Inferior parietal cortex (tissue), 1 donor: ENCODE data around the gene XYLT1.

Source experiments
- DNase-seq: peaks from one replicate; pipeline ENCODE4 v3.0.0-alpha.2; 2016; ENCODE audit errors: extremely low spot score

The XYLT1 gene

DNA sequence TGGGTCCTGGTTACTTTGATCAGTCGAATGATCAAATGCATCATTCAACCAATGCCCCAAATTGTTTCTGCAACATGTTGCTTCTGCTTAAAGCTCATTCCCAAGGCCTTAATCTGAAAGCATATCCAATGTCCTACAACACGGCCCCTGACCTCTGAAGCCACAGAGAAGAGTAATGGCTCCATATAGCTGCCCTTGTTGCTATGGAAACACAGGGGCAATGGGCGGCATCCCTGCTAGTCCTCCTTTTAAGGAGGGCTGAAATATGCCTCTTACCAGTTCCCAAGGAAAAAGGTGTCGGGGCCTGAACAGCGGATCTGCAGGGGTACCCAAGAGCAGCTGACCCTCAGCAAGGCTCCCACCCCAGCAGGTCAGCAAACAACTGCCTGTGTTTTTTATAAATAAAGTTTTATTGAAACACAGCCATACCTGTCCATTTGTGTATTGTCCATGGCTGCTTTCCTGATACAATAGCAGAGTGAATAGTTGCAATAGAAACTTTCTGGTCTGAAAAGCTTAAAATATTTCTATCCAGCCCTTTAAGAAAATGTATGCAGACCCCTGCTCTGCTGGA lies 210.4 kb downstream of the XYLT1 start:
- DNase-seq, result no peak

DNA sequence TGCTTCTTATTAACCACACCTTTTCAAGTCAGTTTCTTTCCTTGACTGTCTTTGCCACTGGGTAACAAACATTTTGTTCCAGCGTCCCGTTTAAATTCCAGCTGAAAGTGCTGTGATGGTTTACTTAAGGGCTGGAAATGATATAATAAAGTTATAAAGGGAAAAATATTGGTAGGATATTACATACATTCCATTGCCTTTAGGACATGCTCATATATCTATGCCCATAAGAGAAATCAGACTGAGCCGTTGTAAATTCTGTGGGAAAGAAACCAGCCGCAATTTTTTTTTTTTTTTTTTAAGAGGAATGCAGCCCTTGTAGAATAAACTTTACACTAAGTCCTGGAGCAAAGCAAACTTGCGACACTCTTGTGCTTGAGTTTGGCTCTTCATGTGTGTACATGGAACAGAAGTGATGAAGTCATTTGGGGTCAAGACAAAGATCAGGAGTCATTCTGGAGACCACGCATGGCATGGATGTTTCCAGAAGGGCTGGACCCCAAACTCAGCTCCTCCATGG lies 210.9 kb downstream of the XYLT1 start:
- no peak for DNase-seq

DNA sequence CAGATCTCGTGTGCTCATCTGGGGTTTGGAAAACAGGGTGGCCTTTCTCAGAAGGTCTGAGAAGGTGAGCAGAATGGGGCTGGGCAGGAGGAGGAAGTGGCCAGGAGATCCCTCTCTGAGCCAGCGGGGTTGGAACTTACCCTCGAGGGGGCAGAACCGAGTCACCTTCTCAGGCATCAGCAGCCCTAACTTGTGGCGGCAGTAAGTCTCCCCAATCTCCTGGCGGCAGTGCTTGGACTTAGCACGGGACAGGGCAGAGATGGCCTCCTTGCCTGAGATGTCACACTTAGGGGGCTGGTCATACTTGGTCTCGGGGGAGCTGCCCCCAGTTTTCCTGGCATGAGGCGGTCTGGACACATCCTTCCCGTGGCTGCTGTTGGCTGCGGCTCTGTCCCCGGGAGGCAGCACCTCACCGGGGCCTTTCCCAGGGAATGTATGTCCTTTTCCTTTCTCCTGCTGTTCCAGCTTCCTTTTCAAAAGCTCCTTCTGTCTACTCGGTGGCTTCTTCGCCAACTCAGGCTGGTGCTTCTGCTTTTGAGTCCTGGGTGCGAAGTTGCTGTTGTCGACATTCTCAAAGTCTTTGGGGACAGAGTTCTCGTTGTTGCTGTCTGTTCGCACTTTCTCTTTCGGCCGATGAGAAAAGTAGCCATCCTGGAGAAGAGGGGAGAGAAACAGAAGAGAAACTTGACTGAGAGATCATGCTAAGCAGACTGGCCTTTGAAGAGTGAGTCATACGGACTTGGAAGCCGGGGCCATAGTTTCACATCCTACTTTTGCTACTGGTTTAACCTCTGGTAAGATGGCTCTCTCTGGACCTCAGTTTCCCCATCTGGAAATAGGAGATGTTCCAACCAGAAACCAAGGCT lies 211.7 kb downstream of the XYLT1 start:
- no peak for DNase-seq

DNA sequence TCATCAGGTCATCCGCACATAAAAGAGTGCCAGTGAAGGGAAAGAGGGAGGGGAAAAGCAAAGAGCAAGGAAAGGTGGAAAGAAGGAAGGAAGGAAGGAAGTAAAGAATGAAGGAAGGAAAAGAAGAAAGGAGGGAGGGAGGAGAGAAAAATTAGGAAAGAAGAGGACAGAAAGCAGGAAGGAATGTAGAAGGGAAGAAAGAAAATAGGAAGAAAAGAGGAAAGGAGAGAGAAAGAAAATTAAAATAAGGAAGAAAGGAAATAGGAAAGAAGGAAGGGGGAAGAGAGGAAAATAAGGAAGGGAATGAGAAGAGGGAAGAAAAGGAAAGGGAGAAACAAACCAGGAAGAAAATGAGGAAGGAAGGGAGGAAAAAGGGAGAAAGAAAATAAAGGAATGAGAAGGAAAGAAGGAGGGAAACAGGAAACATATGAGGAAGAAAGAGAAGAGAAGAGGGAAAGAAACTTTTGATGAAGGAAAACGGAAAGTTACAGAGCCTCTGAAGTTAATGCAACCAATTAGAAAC lies 212.6 kb downstream of the XYLT1 start:
- no peak for DNase-seq

DNA sequence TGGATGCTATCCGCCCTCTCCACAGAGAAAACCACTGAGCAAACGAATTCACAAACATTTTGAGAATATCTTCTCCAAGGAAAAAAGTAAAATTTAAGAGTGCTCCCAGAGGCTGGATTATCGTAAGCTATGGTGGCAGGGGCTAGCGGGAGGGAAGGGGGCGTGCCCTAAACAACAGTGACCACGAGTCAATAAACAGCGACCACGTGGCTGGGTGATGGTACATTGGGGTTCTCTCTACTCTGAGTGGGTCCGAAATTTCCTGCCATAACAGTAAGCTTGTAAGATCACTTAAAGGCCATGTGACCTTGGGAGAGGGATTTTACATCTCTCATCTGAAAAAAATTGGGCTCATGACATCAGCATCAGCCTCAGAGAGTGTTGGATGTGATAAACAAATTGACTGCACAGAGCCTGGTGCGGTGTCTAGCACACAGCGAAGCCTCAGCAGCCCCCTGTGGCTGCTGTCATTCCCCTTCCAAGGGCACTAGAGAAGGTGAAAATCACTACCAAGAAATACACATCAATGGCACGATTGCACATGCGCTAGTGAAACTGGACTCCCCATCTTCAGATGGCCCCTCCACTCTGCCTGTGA lies 213.2 kb downstream of the XYLT1 start:
- DNase-seq, result no peak

DNA sequence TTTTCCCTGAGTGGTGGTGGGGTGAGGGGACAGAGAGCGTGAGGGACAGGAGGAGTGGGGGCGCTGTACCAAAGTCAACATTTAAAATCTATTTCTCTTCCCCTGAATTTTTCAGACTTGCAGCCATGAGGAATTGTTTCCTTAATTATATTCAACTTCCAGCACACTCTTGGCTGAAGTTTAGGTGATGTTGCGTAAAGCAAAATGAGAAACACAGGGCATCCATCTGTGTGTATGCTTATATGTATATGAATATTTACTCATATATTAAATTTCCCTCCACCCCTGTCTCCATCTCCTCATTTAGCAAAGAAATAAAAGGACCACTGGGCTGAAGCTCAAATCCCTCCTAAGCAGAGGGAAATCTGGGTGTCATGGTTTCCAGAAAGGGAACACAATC lies 218.1 kb downstream of the XYLT1 start:
- no peak for DNase-seq

DNA sequence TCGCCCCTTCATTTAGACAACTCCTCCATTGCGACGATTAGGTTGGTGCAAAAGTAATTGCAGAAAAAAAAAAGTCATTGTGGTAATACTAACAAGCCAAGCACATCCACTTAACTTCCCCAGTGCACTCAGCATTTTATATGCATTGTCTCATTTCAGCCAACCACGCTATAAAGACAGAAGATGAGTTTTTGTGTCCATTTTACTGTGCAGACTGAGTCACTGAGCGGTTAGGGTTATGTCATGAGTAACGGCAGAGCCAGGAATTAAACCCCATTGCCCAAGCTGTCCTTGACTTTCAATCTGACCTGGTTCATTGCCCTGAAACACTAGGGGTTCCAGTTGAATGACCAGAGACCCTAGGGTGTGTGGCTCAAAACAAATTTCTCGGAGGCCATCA lies 218.7 kb downstream of the XYLT1 start:
- no peak for DNase-seq

DNA sequence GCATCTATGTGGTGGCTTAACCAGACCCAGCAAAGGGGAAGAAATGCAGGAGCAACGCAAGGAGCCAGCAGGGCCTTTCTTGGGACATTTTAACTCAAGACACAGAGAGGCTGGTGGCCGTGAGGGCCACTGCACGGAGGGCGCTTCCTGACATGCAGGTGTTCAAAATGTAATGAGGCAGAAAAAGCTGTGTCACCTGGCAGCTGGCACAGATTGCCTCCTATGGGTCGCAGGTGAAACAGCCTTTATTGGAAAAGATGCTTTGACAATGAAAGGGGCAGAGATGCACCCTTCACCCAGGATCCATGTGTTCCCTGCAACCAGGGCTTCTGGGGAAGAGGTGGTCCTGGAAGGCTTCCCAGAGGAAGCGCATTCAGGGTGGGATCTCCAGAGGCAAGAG lies 219.3 kb downstream of the XYLT1 start:
- DNase-seq, result no peak

DNA sequence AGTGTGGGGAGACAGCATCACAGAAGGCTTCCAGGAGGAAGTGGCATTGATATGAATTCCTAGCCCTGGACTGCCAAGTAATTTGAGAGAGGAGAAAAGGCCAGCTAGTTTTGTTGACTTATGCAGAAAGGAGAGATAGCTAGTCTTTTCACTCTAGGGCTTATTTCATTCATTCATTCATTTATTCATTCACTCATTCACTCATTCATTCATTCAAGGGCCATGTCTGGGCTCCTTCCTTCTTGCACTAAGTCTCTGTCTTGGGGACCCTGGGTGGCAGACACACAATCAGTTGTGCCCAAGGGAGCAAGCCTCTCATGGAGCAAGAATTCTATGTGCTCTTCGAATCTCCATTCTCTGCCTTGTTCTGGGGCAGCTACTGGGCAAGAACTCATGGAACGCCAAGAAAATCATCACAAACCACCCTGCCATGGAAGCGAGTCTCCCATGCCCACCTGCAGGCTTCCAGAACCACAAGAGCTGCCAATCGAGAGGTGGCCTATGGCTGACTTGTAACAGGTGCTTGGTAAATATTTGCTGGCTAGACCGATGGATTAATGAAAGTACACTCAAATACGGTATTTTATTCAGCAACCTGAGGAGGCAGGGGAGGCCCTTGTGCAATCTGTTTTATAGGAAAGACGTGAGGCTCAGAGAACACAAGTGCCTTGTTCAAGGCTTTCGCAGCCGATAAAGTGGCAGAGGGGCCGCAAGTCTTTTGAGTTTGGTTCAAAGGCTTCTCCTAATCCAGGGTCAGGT lies 223.6 kb downstream of the XYLT1 start:
- DNase-seq, result no peak

DNA sequence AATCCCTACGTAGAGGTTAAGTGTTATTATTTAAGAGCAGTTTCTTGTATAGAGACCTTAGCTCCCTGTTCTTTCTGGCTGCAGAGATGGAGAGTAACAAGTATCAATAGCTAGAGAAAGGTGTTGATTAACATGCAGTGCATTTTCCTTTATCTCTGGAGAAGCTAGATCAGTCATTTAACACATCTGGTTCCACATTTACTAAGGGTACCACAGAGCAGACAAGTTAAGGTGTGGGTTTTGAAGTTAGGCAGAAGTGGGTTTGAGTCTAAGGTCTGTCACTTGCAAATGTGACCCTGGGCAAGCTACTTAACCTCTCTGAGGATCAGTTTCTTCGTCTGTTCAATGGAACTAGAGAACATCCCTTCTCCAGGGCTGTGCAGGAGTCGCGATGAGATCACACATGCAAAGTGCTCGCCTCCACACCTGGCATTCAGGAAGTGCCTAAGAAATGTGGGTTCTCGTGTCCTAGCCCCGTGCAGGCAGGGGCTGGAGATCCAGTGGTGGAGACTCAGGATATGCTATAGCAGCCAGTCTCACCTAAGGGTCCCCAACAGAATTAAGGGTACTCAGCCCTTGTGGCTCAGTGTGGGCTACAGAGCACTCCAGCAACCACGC lies 224.4 kb downstream of the XYLT1 start:
- DNase-seq, result no peak

DNA sequence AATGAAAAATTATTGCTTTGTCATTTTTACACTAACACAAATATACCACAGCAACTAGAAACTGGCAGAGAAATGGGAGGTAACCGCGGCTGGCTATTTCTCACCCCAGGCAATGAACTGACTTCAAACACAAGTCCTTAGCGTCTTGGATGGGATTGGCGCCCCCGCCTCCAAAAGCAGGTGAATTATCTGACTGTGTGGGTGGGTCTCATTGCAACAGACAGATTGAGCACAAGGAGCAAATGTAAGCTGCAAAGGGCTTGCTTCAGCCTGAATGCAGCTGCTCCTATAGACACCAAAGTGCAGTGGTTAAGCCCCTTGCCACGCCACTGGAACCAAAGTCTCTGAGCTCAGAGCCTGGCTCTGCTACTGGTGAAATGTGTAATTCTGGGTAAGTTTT lies 225.0 kb downstream of the XYLT1 start:
- no peak for DNase-seq

DNA sequence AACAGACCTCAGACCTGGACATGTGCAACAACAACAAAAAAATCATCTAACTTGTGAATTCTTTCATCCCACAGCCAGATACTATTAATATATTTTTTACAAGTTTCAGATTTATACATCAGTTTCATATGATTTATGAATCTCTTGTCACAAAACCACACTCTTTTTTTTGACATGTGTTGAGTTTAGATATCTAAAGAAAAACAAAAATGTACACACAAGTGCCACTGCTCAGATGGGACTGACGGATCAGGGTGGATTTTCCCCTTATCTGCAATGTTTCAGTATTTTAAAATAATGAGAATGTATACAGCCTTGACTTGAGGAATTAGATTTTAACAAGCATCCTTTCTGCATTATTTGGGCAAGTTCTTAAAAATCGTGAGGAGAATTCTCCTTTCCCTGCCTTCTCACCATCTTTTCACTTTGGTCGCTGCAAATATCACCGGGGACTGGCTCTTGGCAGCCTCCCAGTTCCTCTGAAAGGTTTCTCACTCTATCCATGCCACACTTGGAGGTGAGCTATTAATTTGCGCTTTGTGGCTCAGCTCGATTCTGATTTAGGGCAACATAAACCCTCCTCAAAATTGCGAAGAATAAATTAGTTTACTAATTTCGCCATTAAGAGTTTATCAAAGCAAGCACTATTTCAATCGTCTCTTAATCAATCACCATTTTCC lies 225.7 kb downstream of the XYLT1 start:
- DNase-seq, result no peak

DNA sequence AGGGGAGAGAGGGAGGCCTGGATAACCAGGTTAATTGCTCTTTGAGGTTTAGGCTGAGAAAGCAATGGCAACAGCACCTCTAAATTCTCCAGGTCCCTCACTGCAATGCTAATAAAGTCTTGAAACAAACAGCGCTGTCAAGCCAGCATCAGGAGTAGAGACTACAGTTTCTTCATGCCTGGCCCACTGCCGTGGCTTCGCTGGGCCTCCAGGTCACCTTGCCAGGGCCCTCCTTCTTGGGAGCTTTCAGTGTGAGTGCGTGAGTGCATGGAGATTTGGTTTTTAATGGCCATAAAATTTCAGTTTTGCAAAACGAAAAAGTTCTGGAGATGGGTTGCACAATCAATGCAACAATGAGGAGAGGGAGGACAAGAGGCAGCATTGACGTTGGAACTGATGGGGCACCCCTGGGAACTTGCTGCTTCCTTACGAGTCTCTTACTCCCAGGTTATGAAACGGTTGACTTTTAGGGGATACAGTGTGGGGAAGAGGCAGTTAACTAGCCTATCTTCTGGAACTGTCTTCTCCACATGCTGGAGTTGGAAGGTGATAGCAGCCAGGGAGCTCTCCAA lies 229.4 kb downstream of the XYLT1 start:
- DNase-seq, result no peak

DNA sequence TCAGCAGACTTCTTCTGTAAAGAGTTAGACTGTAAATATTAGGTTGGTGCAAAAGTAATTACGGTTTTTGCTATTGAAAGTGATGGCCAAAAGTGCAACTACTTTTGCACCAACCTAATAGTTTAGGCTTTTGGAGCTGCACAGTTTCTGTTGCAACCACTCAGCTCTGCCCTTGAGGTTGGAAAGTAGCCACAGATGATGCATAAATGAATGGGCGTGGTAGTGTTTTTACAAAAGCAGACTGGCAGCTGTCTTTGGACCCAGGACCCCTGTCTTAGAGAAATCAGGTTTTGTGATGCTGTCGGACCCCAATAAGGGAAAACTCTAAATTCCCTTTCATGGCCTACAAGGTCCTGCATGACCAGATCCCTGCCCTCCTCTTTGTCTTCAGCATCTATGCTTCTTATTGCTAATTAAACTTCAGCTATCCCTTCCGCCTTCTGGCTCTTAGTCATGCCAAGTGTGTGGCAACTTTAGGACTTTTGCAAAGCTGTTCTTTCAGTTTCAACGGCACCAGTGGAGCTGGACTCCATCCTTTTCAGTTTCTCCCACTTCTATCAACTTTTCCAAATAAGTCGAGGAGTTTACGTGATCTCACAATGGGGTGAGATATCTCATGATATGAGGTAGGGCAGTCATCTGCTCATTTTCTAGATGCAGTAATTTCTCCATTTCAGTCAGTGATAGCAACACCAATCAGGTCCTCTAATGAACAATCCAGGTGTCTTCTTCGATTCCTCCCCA lies 232.3 kb downstream of the XYLT1 start:
- DNase-seq, result no peak

DNA sequence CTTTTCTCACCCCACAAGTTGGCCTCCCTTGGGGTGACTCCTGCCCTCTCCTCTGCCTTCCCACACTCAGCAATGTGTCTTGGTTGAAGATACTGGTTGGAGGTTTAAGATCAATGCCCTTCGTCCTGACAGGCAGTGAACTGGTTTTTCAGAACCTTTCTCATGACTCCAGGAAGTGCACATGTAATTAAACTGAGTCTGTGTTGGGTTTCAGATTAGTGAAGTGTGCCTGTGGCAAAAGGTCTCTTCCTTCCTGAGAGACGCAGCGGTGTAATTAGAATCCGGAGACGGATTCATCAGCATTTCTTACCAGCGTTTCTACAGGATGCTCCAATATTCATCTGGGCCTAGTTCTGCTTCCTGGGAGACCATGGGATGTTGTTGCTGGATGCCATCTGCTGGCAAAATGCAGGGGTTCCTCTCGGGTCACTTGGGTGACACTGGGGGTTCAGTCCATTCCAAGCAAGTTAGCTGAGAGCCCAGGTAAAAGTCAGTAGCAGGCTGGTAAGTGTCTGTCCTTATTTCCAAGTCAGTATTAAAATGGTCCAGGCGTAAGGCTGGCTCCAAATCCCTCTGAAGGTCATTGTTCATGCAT lies 233.3 kb downstream of the XYLT1 start:
- DNase-seq, result no peak

DNA sequence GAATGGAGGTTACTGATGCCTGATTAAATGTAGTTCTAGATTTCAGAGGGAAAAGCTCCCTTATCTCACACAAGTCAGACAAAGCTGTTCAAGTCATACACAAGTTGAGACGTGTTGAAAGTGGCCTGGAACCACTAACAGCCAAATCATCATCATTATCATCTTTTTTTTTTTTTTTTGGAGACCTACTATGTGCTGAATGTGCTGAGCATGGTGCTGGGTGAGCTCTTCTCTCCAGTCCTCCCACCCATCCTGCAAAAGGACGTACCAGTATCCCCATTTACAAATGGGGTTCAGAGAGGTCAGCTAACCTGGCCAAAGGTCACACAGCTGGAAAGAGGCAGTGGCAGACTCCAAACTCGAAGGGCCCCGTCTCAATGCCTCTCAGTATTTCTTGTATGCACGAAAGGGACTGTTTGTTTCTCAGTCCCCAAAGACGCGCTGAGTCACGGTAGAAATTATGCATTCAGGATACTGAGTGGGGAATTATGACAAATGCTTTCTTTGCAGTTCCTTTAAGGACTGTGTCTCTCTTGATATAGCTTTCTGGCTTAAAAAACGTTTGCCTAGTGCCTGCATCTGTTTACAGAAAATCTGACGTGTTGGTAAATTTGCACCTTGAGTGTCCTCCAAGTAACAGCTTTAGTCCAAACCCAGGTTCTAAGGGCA lies 235.5 kb downstream of the XYLT1 start:
- DNase-seq, result peak; percentile 46

DNA sequence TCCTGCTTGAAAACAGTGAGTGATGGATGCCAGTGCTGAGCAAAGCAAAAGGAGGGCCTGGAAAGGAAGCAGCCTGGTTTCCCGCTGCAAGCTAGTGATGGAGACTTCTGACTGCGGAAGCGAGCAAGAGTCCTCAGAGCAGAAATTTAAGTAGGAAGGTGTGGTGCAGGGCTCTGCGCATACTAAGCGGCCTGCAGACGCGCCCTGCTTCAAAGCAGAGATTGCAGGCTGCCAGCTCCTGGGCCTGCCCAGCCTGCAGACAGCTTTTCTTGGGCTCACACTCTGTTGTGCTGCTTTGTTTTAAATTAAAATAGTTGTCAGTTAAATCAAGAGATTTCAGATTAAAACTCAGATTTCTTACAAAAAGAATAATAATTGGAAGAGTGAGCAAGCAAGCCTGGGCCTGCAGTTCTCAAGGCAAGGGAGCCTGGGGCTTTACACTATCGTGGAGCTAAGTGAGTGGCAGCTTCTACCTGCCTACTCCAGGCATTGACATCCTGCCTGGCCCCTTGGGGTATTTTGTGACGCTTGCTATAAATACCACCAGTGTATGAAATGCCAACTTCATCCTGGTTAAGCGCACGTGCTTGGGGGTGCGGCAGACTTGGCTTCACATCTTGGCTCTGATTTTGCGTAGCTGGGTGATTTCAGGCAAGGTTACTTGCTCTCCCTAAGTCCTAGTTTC lies 237.3 kb downstream of the XYLT1 start:
- no peak for DNase-seq

DNA sequence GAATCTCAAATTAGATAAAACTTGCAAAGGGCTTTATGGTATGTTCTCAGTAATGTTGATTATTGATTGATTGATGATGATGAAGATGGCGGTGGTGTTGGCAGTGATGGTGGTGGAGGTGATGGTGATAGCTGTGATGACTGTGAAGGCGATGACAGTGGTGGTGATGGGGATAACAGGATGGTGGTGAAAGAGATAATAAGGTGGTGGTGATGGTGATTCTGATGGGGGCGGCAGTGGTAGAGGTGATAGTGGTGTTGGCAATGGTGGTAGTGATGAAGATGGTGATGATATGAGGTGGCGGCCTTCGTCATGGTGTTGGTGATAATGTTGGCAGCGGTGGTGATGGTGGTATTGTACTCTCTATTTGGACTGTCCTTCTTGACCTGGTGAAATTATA lies 238.3 kb downstream of the XYLT1 start:
- no peak for DNase-seq
